ENCODE measurements around the gene FIG4.

GRCh38 chr6:109671733-109672132 lies 19.4 kb upstream of the FIG4 start:
- TF ChIP-seq EZH2phosphoT487 (IDR thresholded peaks at IDR 0.05; ENCODE audit: insufficient read depth, low read depth): no peak
- no peak for TF ChIP-seq EZH2 (IDR thresholded peaks at IDR 0.05; ENCODE audit: insufficient read depth, poor library complexity, severe bottlenecking)
